ENCODE data around the gene POLH. TPM values are rescaled to one million over a fixed set of nuclear protein-coding genes. Genes with fewer than 3 reads are reported as not detected.

The POLH gene
- total and polyA plus RNA-seq, 9 of the 15 experiments (the other 6 are each of a cell fraction or from before 2014, with no cell fraction given) = 5.8 to 31.6 (median 20.6) TPM

GRCh38 chr6:43630980-43631619 is 55.1 kb downstream of the POLH start (continued):
- TF ChIP-seq ZNF592 (IDR thresholded peaks at IDR 0.05) (no peak), ZNF263 (CRISPR knock-in tag; IDR thresholded peaks at IDR 0.05; ENCODE audit: borderline replicate concordance) (0 out of 2 replicates have a peak, but pooled peaks have one; percentile 24), NUFIP1 (IDR thresholded peaks at IDR 0.05; ENCODE audit: partially characterized antibody) (no peak), CBX3 (IDR thresholded peaks at IDR 0.05; ENCODE audit: borderline replicate concordance in 1 of 2, low read length in 2 of 2) (peak in 1 of 2 experiments; percentile 92; a peak in 2 of 3 replicates), SP1 (CRISPR knock-in tag; IDR thresholded peaks at IDR 0.05) (peak; percentile 62; the same call in 1 of the 2 replicates), TEAD1 (CRISPR knock-in tag; IDR thresholded peaks at IDR 0.05) (peak; percentile 86 to 94), WHSC1 (IDR thresholded peaks at IDR 0.05; ENCODE audit: low read length) (no peak), ZNF639 (CRISPR knock-in tag; conservative IDR thresholded peaks at IDR 0.05 in 1 of 2, IDR thresholded peaks at IDR 0.05 in 1 of 2) (peak in 1 of 2 experiments; percentile 88; a peak in 2 of 4 replicates), ZBTB2 (IDR thresholded peaks at IDR 0.05) (peak; percentile 85; the same call in 1 of the 2 replicates), HDAC3 (IDR thresholded peaks at IDR 0.05; ENCODE audit: borderline replicate concordance, partially characterized antibody) (no peak), HNRNPH1 (optimal IDR thresholded peaks at IDR 0.05; ENCODE audit: low read depth, low read length) (no peak), NR2F6 (CRISPR knock-in tag; IDR thresholded peaks at IDR 0.05) (peak; percentile 79; the same call in 1 of the 2 replicates), CREM (IDR thresholded peaks at IDR 0.05; ENCODE audit: low read depth) (peak; percentile 86), ELF1 (tag; IDR thresholded peaks at IDR 0.05) (peak; percentile 26; the same call in 1 of the 2 replicates), TBP (optimal IDR thresholded peaks at IDR 0.05; ENCODE audit: low read depth, low read length) (peak; percentile 87), E2F1 (CRISPR knock-in tag; IDR thresholded peaks at IDR 0.05) (no peak), HOMEZ (CRISPR knock-in tag; IDR thresholded peaks at IDR 0.05) (peak; percentile 55; the same call in 1 of the 2 replicates)
